HG02981 (cell line): ENCODE measurements around the gene RRAD.
A peak's percentile ranks its signal among the peaks of the same experiment; 100 is the strongest.
"Not testable (repeated sequence)": the region's sequence is repeated elsewhere in the genome, so short reads cannot be mapped to it uniquely, and the experiment has no call there.

Experiments used
- ATAC-seq: cut with Tn5 transposase; IDR thresholded peaks from one replicate; pipeline ENCODE4 v1.9.1; 2021; ENCODE audit warnings: mild to moderate bottlenecking, moderate library complexity; ENCODE audit not compliant: unreplicated experiment

RRAD gene

DNA sequence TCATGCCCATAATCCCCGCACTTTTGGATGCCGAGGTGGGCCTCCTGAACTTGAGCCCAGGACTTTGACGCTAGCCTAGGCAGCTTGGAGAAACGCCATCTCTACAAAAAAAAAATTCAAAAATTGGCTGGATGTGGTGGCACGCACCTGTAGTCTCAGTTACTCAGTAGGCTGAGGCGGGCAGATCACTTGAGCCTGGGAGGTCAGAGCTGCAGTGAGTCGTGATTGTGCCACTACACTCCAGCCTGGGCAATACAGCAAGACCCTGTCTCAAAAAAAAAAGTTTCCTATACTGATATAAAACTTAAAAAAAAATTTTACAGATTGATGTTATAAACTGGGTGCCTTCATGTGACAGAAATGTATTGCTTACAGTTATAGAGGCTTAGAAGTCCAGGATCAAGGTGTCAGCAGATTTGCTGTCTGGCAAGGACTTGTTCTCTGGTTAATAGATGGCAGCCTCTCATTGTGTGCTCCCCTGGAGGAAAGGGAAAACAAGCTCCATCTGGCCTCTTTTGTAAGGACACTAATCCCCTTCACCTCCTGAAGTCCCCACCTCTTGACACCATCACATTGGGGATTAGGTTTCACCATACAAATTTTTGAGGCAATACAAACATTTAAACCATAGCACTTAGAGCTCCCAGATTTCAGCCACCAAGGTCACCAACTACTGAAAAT lies 27.2 kb upstream of the RRAD start:
- no peak for ATAC-seq

DNA sequence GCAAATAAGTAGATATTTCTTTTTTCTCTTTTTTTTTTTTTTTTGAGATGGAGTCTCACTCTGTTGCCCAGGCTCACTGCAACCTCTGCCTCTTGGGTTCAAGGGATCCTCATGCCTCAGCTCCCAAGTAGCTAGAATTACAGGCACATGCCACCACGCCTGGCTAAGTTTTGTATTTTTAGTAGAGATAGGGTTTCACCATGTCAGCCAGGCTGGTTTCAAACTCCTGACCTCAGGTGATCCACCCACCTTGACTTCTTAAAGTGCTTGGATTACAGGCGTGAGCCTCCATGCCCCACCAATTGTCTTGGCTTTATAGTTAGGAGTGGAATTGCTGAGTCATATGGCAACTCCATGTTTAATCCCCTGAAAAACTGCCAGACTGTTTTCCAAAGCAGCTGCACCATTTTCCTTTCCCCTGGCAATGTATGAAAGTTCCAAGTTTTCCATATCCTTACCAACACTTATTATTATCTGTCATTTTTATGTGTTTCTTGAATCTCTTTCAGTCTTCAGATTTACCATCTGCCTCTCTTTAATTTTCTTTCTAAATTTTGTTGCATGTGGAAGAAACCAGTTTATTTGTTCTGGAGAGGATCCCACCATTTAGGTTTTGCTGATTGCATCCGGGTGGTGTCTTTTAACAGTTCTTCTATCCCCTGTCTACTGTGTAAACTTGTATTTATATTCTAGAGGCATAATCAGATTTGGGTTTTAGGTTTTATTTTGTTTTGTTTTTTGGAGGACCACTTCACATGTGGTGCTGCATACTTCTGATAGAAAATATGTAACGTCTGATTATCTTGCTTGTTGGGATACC lies 25.8 kb upstream of the RRAD start:
- no peak for ATAC-seq

DNA sequence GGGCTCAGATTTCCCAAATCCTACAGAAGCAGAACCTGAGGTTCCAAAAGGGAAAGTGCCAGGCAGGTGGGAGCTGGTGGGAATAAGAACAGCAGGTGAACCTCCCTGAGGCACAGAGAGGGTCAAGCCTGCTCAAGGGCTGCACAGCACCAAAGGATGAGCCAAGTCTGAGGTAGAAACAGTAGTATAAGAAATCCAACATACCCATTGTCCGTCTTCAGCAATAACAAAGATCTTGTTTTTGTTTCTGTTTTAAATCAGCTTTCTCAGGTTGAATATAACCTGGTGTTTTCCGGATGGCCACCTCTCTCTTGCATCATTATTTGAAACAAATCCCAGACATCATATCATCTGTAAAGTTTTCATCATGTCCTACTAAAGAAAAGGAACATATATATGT lies 25.1 kb upstream of the RRAD start:
- no peak for ATAC-seq

DNA sequence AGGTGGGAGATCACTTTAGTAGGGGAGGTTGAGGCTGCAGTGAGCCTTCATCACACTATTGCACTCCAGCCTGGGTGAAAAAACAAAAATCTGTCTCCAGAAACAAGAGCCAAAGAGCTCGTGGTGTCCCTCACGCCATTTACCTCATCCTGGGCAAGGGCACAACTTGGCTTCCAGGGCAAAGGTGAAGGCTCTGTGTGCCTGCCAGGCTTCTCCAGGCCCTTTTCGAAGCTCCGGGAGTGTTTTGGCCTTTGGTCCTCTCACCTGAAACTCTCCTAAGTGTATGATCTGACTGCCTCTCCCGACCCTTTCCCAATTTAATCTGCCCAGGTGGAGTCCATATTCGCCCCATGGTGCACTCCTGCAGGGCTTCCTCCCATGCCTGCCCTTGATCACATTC lies 24.1 kb upstream of the RRAD start:
- ATAC-seq = no peak

DNA sequence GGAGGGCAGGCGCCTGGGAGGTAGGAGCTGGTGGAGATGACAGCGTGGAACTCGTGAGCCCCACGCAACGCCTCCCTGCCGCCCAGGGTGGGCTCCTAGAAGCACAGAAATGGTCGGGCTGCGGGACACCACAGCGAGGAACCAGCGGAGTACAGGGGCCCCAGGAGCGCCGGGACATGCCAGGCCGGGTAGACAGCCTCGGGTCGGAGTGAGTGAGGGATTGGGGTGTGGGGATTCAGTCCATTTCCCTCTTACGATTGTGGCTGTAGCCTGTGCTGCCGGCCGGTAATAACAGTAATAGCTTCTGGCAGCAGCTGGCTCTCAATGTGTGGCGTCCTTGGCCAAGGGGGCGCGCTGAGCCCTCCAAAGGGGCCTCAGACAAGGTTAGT lies 23.5 kb upstream of the RRAD start:
- no peak for ATAC-seq

DNA sequence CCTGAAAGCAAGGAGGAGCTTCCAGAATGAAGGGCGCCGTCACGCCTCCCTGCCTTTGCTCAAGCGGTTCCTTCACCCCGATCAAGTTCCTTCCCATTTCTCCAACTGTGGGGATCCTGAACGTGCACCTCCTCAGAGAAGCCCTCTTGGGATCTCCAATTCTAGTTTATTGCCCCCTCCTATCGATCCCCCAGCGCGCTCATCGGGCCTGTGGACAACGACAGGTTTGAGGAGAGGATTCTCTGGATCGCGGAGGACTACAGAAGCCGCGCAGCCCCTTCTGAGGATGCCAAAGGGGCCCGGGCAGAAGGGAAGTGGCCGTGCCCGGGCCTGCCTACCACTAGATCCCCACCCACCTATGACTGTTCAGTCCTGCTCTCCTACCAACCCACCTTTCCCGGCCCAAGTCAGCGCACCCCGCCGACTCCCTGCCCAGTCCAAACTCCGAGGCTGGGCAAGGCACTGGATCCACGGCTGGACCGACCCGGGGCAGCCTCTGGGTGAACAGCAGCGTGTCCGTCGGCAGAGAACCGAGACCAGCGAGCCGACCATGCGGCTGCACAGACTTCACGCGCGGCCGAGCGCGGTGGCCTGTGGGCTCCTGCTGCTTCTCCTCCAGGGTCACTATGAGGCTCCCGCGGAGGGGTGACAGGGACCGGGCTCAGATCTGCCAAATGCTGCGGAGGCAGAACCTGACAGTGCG lies 22.9 kb upstream of the RRAD start:
- ATAC-seq = no peak

DNA sequence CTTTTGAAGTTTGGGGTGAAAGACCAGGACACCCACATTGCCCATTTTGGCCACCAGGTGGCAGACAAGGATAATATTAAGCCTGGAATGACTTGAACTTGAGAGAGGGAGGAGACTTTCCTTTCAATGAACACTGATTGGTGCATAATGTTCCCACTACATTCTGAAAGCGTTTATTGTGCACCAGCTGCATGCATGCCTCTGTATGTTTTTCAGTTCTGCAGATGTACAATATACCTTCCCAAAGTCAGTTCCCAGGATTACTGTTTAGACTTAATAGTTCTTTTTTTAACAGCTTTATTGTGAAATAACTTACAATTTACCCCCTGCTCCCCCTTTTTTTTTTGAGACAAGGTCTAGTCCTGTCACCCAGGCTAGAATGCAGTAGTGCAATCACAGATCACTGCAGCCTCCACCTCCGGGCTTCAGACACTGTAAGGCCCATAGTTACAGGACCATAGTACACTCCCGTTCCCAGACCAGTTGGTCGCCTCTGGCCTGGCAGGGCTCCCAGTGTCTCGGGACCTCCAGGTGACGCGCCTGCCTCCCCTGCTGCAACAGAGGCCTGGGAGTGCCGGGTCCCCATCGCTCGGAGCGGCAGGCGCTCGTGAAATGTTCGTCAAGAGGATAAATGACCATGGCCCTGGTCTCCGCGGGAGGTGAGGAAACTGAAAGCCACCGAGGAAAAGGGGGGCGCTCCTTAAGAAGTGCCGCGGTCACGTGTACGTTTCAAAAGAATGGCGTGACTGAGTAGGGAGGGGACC lies 22.1 kb upstream of the RRAD start:
- ATAC-seq = peak; percentile 62

DNA sequence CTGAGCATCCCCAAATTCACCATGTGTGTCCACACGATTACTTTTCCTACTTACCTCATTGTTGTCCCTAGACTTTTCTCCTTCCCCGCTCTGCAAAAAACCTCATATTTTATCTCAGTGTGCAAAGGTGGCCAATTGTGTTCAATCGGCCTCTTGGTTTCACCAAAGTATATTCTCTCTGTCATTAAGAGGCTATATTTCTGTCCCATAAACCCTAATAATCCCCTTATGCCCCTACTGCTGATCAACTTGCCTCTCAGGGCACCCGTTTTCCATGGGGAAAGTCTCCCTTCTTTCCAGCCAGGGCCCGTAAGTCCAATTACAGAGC lies 21.6 kb upstream of the RRAD start:
- ATAC-seq = no peak

DNA sequence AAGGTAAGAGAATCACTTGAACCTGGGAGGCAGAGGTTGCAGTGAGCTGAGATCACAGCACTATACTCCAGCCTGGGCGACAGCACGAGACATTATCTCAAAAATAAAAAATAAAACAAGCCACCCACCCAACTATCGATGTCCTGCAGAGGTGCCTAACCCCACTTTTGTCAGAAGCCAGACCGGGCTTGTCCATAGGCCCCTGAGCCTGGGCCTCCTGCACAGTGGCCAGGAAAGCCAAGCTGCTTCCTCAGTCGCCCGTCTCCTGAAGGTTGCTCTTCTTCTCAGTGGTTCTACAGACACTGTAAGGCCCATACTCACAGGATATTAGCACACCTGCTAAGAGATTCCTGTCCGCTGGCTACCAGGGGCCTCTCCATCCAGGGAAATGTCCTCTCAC lies 21.2 kb upstream of the RRAD start:
- no peak for ATAC-seq

DNA sequence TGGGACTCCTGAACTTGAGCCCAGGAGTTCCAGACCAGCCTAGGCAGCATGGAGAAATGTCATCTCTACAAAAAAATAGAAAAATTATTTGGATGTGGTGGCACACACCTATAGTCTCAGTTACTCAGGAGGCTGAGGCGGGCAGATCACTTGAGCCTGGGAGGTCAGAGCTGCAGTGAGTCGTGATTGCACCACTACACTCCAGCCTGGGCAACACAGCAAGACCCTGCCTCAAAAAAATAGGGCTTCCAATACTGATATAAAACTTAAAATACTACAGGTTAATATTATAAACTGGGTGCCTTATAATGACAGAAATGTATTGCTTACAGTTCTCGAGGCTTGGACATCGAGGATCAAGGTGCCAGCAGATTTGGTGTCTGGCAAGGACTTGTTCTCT lies 20.6 kb upstream of the RRAD start:
- no peak for ATAC-seq

DNA sequence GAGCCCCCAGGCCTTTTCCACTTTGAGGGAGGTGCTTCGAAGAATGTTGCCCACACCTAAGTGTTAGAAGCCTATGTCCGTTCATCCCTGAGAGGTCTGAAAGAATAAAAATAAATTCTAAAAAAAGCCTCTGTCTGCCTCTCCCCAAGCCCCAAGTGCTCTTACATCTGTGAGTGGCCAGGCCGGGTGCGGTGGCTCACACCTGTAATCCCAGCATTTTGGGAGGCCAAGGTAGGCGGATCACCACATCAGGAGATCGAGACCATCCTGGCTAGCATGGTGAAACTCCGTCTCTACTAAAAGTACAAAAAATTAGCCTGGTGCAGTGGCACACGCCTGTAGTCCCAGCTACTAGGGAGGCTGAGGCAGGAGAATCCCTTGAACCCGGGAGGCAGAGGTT lies 19.6 kb upstream of the RRAD start:
- not testable (repeated sequence) for ATAC-seq

DNA sequence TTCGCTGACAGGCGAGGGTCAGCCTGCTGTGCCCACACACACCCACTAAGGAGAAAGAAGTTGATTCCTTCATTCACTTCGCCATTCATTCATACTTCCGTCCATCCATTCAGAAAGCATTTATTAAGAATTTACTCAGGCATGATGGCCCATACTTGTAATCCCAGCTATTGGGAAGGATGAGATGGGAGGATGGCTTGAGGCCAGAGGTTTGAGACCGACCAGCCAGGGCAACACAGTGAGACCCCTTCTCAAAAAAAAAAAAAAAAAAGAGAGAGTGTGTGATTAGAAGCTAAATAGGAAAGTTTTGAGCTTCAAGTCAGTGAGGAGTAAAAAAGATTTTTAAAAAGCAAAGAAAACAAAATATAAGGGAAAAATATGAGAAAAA lies 18.7 kb upstream of the RRAD start:
- no peak for ATAC-seq

DNA sequence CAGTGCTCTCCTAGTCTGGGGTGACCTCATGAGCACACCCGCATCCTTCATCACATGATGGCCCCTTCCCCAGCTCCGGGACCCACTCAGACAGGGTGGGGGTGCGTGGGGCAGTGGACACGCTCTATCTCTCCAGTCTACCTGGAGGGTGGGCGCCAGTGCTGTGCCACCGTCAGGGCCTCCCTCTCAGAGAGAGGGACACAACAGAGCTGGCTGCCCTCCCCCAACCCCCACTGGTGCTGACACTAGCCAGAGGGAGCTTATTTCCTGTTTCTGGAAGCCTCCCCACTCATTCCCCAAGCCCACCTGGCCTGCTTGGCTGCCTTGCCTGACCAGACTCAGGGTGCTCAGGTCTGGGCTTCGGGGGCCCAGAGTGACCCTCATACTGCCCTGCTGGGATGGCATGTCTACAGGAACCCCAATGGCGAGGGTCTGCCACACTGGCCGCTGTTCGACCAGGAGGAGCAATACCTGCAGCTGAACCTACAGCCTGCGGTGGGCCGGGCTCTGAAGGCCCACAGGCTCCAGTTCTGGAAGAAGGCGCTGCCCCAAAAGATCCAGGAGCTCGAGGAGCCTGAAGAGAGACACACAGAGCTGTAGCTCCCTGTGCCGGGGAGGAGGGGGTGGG lies 18.2 kb upstream of the RRAD start:
- ATAC-seq = no peak

DNA sequence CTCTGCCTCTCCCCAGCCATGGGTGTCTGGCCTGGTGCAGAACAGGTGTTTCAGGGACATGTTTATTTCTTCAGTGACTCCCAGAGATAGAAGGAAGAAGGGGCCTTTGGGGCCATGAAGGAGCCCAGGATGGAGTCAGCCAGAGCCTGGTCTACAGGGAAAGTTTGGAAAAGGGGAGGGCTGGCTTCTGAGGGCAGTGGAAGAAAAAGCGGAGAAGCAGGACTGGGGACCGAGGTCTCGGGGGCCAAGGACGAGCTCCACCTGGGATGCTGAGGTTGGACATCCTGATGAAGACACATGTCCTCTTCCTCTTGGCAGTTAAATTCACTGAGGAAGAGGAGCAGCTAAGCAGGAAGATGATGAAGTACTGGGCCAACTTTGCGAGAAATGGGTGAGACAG lies 17.6 kb upstream of the RRAD start:
- ATAC-seq = no peak

DNA sequence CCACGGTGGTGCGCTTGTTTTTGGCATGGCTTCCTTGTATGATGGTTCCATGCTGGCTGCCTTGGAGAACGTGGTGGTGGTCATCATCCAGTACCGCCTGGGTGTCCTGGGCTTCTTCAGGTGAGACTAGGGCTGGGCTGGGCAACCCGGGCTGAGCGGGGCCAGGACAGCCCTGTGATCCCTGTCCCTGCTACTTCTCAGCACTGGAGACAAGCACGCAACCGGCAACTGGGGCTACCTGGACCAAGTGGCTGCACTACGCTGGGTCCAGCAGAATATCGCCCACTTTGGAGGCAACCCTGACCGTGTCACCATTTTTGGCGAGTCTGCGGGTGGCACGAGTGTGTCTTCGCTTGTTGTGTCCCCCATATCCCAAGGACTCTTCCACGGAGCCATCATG lies 14.9 kb upstream of the RRAD start:
- ATAC-seq = no peak

DNA sequence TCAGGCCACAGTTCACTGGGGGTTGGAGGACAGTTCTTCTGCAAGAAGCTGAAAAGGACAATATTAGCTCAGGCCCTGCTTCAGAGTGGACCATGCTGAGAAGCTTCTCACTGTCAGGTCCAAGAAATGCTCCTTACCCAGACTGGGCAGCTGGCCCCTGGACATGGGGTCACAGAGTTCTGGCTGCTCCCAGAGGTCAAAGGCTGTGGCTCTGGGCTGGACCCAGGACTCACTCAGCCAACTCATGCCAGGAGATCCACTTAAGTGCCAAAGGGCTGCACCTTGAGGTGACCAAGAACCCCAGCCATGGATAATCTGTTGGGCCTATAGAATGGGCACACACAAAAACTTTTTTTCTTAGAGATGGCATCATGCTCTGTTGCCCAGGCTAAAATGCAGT lies 14.0 kb upstream of the RRAD start:
- ATAC-seq = no peak

DNA sequence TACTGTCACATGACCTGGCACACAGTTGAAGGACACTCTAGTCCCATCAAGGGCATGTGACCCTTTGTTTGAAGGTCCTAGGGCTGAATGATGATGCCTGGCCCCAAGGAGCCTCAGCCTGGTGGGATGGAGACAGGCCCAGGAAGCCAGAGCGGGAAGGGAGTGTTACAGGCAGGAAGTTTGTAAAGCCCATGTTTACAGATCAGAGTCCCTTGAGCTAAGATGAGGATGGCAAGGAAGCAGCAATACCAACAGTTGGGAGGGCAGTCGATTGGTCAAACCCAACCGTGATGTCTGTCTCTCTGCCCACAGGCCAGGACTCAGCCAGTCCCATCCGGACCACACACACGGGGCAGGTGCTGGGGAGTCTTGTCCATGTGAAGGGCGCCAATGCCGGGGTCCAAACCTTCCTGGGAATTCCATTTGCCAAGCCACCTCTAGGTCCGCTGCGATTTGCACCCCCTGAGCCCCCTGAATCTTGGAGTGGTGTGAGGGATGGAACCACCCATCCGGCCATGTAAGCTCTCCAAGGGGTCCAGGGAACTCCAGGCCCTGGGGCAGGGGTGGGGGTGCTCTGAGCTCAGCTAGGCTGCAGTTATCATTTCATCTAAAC lies 12.5 kb upstream of the RRAD start:
- no peak for ATAC-seq

DNA sequence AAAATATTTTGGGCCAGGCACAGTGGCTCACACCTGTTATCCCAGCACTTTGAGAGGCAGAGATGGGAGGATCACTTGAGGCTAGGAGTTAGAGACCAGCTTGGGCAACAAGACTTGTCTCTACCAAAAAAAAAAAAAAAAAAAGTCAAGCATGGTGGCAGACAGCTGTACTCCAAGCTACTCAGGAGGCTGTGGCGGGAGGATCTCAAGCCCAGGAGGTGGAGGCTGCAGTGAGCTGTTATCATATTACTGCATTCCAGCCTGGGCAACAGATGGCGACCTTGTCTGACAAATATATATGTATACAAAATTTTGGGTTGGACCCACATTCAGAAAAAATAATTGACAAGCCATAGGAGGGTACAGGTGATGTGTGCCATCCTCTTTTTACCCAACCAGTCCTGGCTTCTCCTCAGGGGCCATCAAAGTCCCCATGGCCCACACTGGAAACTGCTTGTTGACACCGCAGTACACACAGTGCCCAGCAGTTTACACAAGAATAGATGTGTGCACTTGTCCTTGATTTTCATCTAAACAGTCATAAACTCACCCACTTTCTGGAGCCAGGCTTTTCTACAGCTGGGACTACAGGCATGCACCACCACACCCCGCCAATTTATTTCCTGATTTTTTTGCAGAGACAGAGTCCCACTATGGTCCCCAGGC lies 11.7 kb upstream of the RRAD start:
- no peak for ATAC-seq

DNA sequence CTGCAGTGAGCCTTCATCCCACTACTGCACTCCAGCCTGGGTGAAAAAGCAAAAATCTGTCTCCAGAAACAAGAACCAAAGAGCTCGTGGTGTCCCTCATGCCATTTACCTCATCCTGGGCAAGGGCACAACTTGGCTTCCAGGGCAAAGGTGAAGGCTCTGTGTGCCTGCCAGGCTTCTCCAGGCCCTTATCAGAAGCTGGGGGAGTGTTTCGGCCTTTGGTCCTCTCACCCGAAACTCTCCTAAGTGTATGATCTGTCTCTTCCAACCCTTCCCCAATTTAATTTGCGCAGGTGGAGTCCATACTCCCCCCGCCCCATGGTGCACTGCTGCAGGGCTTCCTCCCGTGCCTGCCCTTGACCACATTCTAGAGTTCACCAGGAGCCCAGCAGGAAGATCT lies 11.1 kb upstream of the RRAD start:
- no peak for ATAC-seq
